H1 (cell line): Measurements from ENCODE around the gene PSMB1. TPM values are rescaled to one million over a fixed set of nuclear protein-coding genes. Genes with fewer than 3 reads are reported as not detected.

ENCODE experiments used
- CTCF ChIA-PET: fragments of 300-600 bp; sonication (Branson Sonifier 250); formaldehyde crosslinking; loops from one replicate; lab custom pipeline; 2021; ENCODE audit not compliant: partially characterized antibody; lab: Charles Lee
- POLR2A ChIA-PET: fragments of 300-600 bp; sonication (Branson Sonifier 250); formaldehyde crosslinking; loops from one replicate; lab custom pipeline; 2021; ENCODE audit warnings: inconsistent platforms; ENCODE audit not compliant: partially characterized antibody; lab: Charles Lee
- DNase-seq, 2 experiments: peaks; one replicate each; pipeline versions ENCODE4 v3.0.0 to v3.0.0-alpha.2; 2010 to 2022; ENCODE audit warnings: low spot score in 2 of 2, low read depth in 1 of 2, mixed read lengths in 1 of 2
- FAIRE-seq: peaks from 2 replicates; lab custom pipeline; 2011; peaks lifted over from hg19 to GRCh38; lab: Jason Lieb, UNC
- H2AFZ ChIP-seq: 2 replicates; pipeline ENCODE4 v1.8.1; 2012; ENCODE audit warnings: low read length, inconsistent platforms
- H2AK5ac ChIP-seq: 2 replicates; pipeline ENCODE4 v1.6.1; 2013; ENCODE audit warnings: low read depth, low read length
- H2BK120ac ChIP-seq: replicated peaks from 2 replicates; pipeline ENCODE3; 2013; ENCODE audit warnings: low read depth, low read length, inconsistent platforms
- H2BK12ac ChIP-seq: 2 replicates; pipeline ENCODE4 v1.6.1; 2013; ENCODE audit warnings: low read depth, low read length
- H2BK15ac ChIP-seq: 2 replicates; pipeline ENCODE4 v1.6.1; 2013; ENCODE audit warnings: low read length
- H2BK20ac ChIP-seq: 2 replicates; pipeline ENCODE4 v1.6.1; 2013; ENCODE audit warnings: low read length
- H2BK5ac ChIP-seq: 2 replicates; pipeline ENCODE4 v1.6.1; 2013; ENCODE audit warnings: low read depth, low read length
- H3K14ac ChIP-seq: 2 replicates; pipeline ENCODE4 v1.6.1; 2013; ENCODE audit warnings: inconsistent platforms; ENCODE audit not compliant: insufficient read length
- H3K18ac ChIP-seq: 2 replicates; pipeline ENCODE4 v1.6.1; 2013; ENCODE audit warnings: low read length; ENCODE audit errors: extremely low read depth
- H3K23ac ChIP-seq: 2 replicates; pipeline ENCODE4 v1.6.1; 2013; ENCODE audit warnings: inconsistent platforms; ENCODE audit not compliant: insufficient read length
- H3K23me2 ChIP-seq: 2 replicates; pipeline ENCODE4 v1.6.1; 2013; ENCODE audit warnings: low read depth, low read length
- H3K27ac ChIP-seq: 2 replicates; pipeline ENCODE4 v1.6.1; 2011; ENCODE audit warnings: low read depth, low read length, inconsistent platforms
- H3K27me3 ChIP-seq, 4 experiments: replicated peaks in 1 of 4; 1 replicate in 1 of 4; 2 replicates in 3 of 4; pipeline versions ENCODE4 v1.6.1 to v1.8.1; 2011 to 2013; ENCODE audit warnings: low read length in 3 of 4, mild to moderate bottlenecking in 3 of 4, inconsistent platforms in 2 of 4, mixed read lengths in 2 of 4, moderate library complexity in 1 of 4; ENCODE audit not compliant: control insufficient read depth in 3 of 4, insufficient read depth in 3 of 4; ENCODE audit errors: extremely low read depth in 1 of 4
- H3K36me3 ChIP-seq, 4 experiments: 2 replicates each; pipeline versions ENCODE4 v1.6.1 to v1.8.1; 2011 to 2013; ENCODE audit warnings: mild to moderate bottlenecking in 4 of 4, low read length in 3 of 4, moderate library complexity in 2 of 4, control low read depth in 1 of 4, inconsistent platforms in 1 of 4; ENCODE audit not compliant: insufficient read depth in 4 of 4, control insufficient read depth in 2 of 4
- H3K4ac ChIP-seq: replicated peaks from 2 replicates; pipeline ENCODE3; 2013; ENCODE audit warnings: low read length, low read depth, mixed read lengths, inconsistent platforms; ENCODE audit not compliant: insufficient read length
- H3K4me1 ChIP-seq, 4 experiments: replicated peaks in 1 of 4; 1 replicate in 1 of 4; 2 replicates in 3 of 4; pipeline versions ENCODE4 v1.6.1 to v1.8.1; 2011 to 2013; ENCODE audit warnings: low read length in 3 of 4, inconsistent platforms in 2 of 4, mixed read lengths in 1 of 4; ENCODE audit not compliant: insufficient read depth in 4 of 4, control insufficient read depth in 3 of 4
- H3K4me2 ChIP-seq, 2 experiments: 2 replicates each; pipeline versions ENCODE4 v1.6.1 to v1.8.1; 2011 to 2013; ENCODE audit warnings: low read depth in 2 of 2, low read length in 2 of 2, control low read depth in 1 of 2, inconsistent platforms in 1 of 2, mild to moderate bottlenecking in 1 of 2; ENCODE audit not compliant: insufficient read depth in 1 of 2
- H3K4me3 ChIP-seq, 4 experiments: fragments of 200-600, 300-600 bp in 1 of 4; sonication (generic), shearing (Covaris generic), sonication (Bioruptor Twin) in 1 of 4; 2 replicates each; pipeline versions ENCODE4 v1.5.1 to v1.8.1; 2011 to 2016; ENCODE audit warnings: low read length in 4 of 4, low read depth in 3 of 4, control low read depth in 2 of 4, inconsistent platforms in 2 of 4, mild to moderate bottlenecking in 2 of 4, mixed read lengths in 1 of 4, moderate library complexity in 1 of 4; ENCODE audit not compliant: insufficient read depth in 2 of 4; ENCODE audit errors: extremely low read depth in 1 of 4
- H3K56ac ChIP-seq: replicated peaks from 2 replicates; pipeline ENCODE3; 2013; ENCODE audit warnings: low read depth, mild to moderate bottlenecking, mixed read lengths, low read length, inconsistent platforms; ENCODE audit not compliant: insufficient read length
- H3K79me1 ChIP-seq: 2 replicates; pipeline ENCODE4 v1.6.1; 2013; ENCODE audit warnings: low read depth, low read length, control low read depth
- H3K79me2 ChIP-seq, 2 experiments: 2 replicates each; pipeline versions ENCODE4 v1.6.1 to v1.8.1; 2012 to 2013; ENCODE audit warnings: low read length in 2 of 2, mild to moderate bottlenecking in 2 of 2, inconsistent platforms in 1 of 2; ENCODE audit not compliant: insufficient read depth in 2 of 2, control insufficient read depth in 1 of 2
- H3K9ac ChIP-seq, 4 experiments: replicated peaks in 1 of 4; 1 replicate in 1 of 4; 2 replicates in 3 of 4; pipeline versions ENCODE4 v1.6.1 to v1.8.1; 2011 to 2013; ENCODE audit warnings: low read depth in 3 of 4, low read length in 3 of 4, control low read depth in 2 of 4, mild to moderate bottlenecking in 2 of 4, moderate library complexity in 2 of 4, inconsistent platforms in 1 of 4; ENCODE audit errors: extremely low read depth in 1 of 4
- H3K9me3 ChIP-seq, 2 experiments: 2 replicates each; pipeline versions ENCODE4 v1.6.1 to v1.8.1; 2012 to 2013; ENCODE audit warnings: mild to moderate bottlenecking in 2 of 2, moderate library complexity in 2 of 2, control low read depth in 1 of 2, inconsistent platforms in 1 of 2, low read depth in 1 of 2, low read length in 1 of 2, mixed read lengths in 1 of 2; ENCODE audit not compliant: insufficient read depth in 2 of 2
- H4K20me1 ChIP-seq, 2 experiments: replicated peaks in 1 of 2; 2 replicates each; pipeline versions ENCODE3 to v1.8.1; 2011 to 2013; ENCODE audit warnings: inconsistent platforms in 2 of 2, low read length in 2 of 2, mild to moderate bottlenecking in 1 of 2; ENCODE audit not compliant: insufficient read depth in 2 of 2, control insufficient read depth in 1 of 2
- H4K5ac ChIP-seq: 2 replicates; pipeline ENCODE4 v1.6.1; 2013; ENCODE audit warnings: low read length, low read depth, mixed read lengths, inconsistent platforms; ENCODE audit not compliant: insufficient read length
- H4K8ac ChIP-seq: 2 replicates; pipeline ENCODE4 v1.8.0; 2013; ENCODE audit warnings: mild to moderate bottlenecking, moderate library complexity, low read length, inconsistent platforms; ENCODE audit not compliant: insufficient read depth; ENCODE audit errors: extremely low read depth
- H4K91ac ChIP-seq: replicated peaks from 2 replicates; pipeline ENCODE3; 2013; ENCODE audit warnings: low read length, mixed read lengths, inconsistent platforms; ENCODE audit not compliant: insufficient read length
- ATF2 ChIP-seq: IDR thresholded peaks from 2 replicates; pipeline ENCODE4 v1.6.1; 2012; ENCODE audit warnings: low read length, inconsistent platforms
- BCL11A ChIP-seq, 2 experiments: IDR thresholded peaks; one replicate each; pipeline ENCODE4 v1.6.1; 2011; ENCODE audit warnings: low read depth in 2 of 2, low read length in 2 of 2, mild to moderate bottlenecking in 2 of 2
- CHD2 ChIP-seq: IDR thresholded peaks from 2 replicates; pipeline ENCODE4 v1.6.1; 2012; ENCODE audit warnings: low read length, improper control_type of control experiment
- EGR1 ChIP-seq: IDR thresholded peaks from 2 replicates; pipeline ENCODE4 v1.6.1; 2011; ENCODE audit warnings: low read depth, low read length, borderline replicate concordance
- JUN ChIP-seq: IDR thresholded peaks from 2 replicates; pipeline ENCODE4 v1.6.1; 2011; ENCODE audit warnings: low read depth, mild to moderate bottlenecking, improper control_type of control experiment, low read length
- JUND ChIP-seq: IDR thresholded peaks from 2 replicates; pipeline ENCODE4 v1.6.1; 2011; ENCODE audit warnings: mild to moderate bottlenecking, improper control_type of control experiment, low read length
- KDM4A ChIP-seq: IDR thresholded peaks from one replicate; pipeline ENCODE4 v1.7.1; 2012; ENCODE audit warnings: low read depth, mild to moderate bottlenecking, moderate library complexity, low read length, inconsistent platforms; ENCODE audit not compliant: severe bottlenecking
- PHF8 ChIP-seq: fragments of 200-600 bp; sonication (generic); conservative IDR thresholded peaks from 2 replicates; pipeline ENCODE4 v1.7.1; 2012; ENCODE audit warnings: low read depth, mild to moderate bottlenecking, inconsistent platforms, low read length, moderate library complexity
- RAD21 ChIP-seq, 2 experiments: IDR thresholded peaks in 1 of 2; conservative IDR thresholded peaks in 1 of 2; 2 replicates each; pipeline ENCODE4 v1.6.1; 2011; ENCODE audit warnings: low read depth in 2 of 2, low read length in 2 of 2, improper control_type of control experiment in 1 of 2, inconsistent platforms in 1 of 2, mild to moderate bottlenecking in 1 of 2, moderate library complexity in 1 of 2
- RBBP5 ChIP-seq: IDR thresholded peaks from 2 replicates; pipeline ENCODE4 v1.7.1; 2012; ENCODE audit warnings: low read depth, mild to moderate bottlenecking, inconsistent platforms, low read length, moderate library complexity, borderline replicate concordance
- SAP30 ChIP-seq: fragments of 300-600 bp; sonication (generic); IDR thresholded peaks from 2 replicates; pipeline ENCODE4 v1.7.1; 2012; ENCODE audit warnings: low read length, moderate library complexity, mild to moderate bottlenecking, inconsistent platforms; ENCODE audit not compliant: insufficient read depth, insufficient replicate concordance
- SP4 ChIP-seq: IDR thresholded peaks from 2 replicates; pipeline ENCODE4 v1.6.1; 2012; ENCODE audit warnings: low read length, inconsistent platforms
- TAF1 ChIP-seq: IDR thresholded peaks from 2 replicates; pipeline ENCODE4 v1.6.1; 2011; ENCODE audit warnings: mild to moderate bottlenecking, low read depth, low read length
- WGBS, 2 experiments: shearing (Covaris generic) in 1 of 2; methylation state at CpG; one replicate each; pipeline versions ENCODE4 v1.1.6 to v1.1.7; 2013 to 2015; ENCODE audit warnings: low lambda C conversion rate in 2 of 2, mixed read lengths in 2 of 2, inconsistent platforms in 1 of 2, low coverage in 1 of 2, missing lambda C conversion rate in 1 of 2; ENCODE audit not compliant: insufficient replicate concordance in 2 of 2, insufficient coverage in 1 of 2, insufficient read length in 1 of 2; ENCODE audit errors: extremely low coverage in 1 of 2, missing lambda C conversion rate in 1 of 2; 5-methylcytosine and 5-hydroxymethylcytosine counted together
- polyA plus RNA-seq, 7 experiments: library from polyadenylated mRNA; depleted of rRNA in 3 of 7; stranded (reverse) in 5 of 7; unstranded in 2 of 7; fragments of >200 nt in 5 of 7; fragments of 200-250 nt in 2 of 7; gene quantifications; 1 replicate in 5 of 7; 2 replicates in 1 of 7; 4 replicates in 1 of 7; pipeline versions ENCODE4 v1.2.1 to v1.2.3, GENCODE V29; 2011 to 2013; ENCODE audit warnings: missing spikeins in 2 of 7, mixed read lengths in 2 of 7
- total RNA-seq: library from RNA; stranded (reverse); fragmentation: NEBNext Ultra II Directional; extraction: Animal tissue kit (Norgen Biotek cat#: 25700); gene quantifications from 2 replicates; pipeline ENCODE4 v1.2.1, GENCODE V29; 2021

PSMB1 gene
- total and polyA plus RNA-seq, 2 of the 8 experiments (the other 6 are each of a cell fraction or from before 2014, with no cell fraction given), result 237 to 609 TPM

GRCh38 chr6:170590725-170591124 lies 37.6 kb upstream of the PSMB1 start:
- CTCF ChIA-PET, result interaction anchor here (0.9 to 1.2 kb wide), 2 partner anchors 10 to 16 kb away, joined by 3 to 4 read pairs; no protein-coding TSS in a partner anchor
- no peak overlapping the region for H2BK120ac ChIP-seq
- H3K79me1 ChIP-seq, result no peaks in the 10 kb centered on the region
- H3K36me3 ChIP-seq, result no peaks in the 10 kb centered on the region
- no peak overlapping the region for H3K4me3 ChIP-seq
- POLR2A ChIA-PET, result no interaction called here
- H2AK5ac ChIP-seq, result no peak overlapping the region
- no peak overlapping the region for H4K91ac ChIP-seq
- H2BK15ac ChIP-seq, result no peak overlapping the region
- no peak overlapping the region for H3K56ac ChIP-seq
- H3K27ac ChIP-seq, result no peak overlapping the region
- DNase-seq (no peak), FAIRE-seq (no peak)
- H3K4me1 ChIP-seq, result peaks cover 0 to 4% (median 3%) of the 10 kb centered on the region in 4 experiments; a peak in 4 of 7 replicates
- no peaks in the 10 kb centered on the region for H3K79me2 ChIP-seq
- H3K14ac ChIP-seq, result no peak overlapping the region
- no peak overlapping the region for H4K8ac ChIP-seq
- H3K4ac ChIP-seq, result no peak overlapping the region
- H3K23ac ChIP-seq, result no peak overlapping the region
- no peak overlapping the region for H2BK20ac ChIP-seq
- no peak overlapping the region for H4K5ac ChIP-seq
- no peak overlapping the region for H3K18ac ChIP-seq
- H3K4me2 ChIP-seq, result no peak overlapping the region
- no peak overlapping the region for H2AFZ ChIP-seq
- H3K9ac ChIP-seq, result no peak overlapping the region
- no peak overlapping the region for H2BK5ac ChIP-seq
- no peaks in the 10 kb centered on the region for H3K23me2 ChIP-seq
- H3K9me3 ChIP-seq, result peaks cover 14 to 31% of the 10 kb centered on the region in 2 experiments; a peak in 3 of 4 replicates
- H3K27me3 ChIP-seq, result no peaks in the 10 kb centered on the region
- 85% methylated on average over 1 of the region's 1 CpG; no CpG with 5 or more reads in 1 of the 2 experiments for WGBS, 2 experiments
- H2BK12ac ChIP-seq, result no peak overlapping the region
- no peaks in the 10 kb centered on the region for H4K20me1 ChIP-seq
- no peak for TF ChIP-seq RBBP5
- TF ChIP-seq EGR1, result no peak
- TF ChIP-seq CHD2, result no peak
- no peak for TF ChIP-seq SAP30
- no peak for TF ChIP-seq BCL11A (IDR thresholded peaks at IDR 0.05; ENCODE audit: low read depth in 2 of 2, low read length in 2 of 2)
- TF ChIP-seq KDM4A, result no peak
- no peak for TF ChIP-seq JUND
- TF ChIP-seq RAD21 (IDR thresholded peaks at IDR 0.05 in 1 of 2, conservative IDR thresholded peaks at IDR 0.05 in 1 of 2; ENCODE audit: low read depth in 2 of 2, low read length in 2 of 2), result no peak
- no peak for TF ChIP-seq SP4
- TF ChIP-seq JUN, result no peak
- no peak for TF ChIP-seq TAF1
- TF ChIP-seq PHF8, result no peak
- no peak for TF ChIP-seq ATF2
